ENCODE data around the gene PTPRS.

PTPRS gene

DNA sequence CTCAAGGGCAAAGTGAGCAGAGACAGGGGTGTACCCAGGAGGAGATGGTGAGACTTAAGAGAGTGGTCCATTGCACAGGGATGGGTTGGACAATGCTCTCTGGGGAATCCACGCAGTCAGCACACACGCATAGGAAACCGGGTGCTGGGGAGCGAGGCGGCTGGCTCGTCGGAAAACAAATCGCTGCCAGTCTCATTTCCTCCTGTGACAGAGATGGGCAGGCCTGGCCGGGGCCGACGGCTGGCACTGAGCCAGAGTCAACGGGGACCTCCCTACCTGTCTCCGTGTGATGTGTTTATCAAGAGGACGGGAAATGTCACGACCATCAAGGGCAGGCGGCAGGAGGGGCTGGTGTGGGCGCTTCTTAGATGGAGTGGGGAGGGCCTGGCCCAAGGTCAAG is 27.3 kb downstream of the PTPRS start:
- no peaks in the 10 kb centered on the region for H3K9me3 ChIP-seq (ENCODE audit: control insufficient read depth, insufficient read depth, low read depth, low read length)
- TF ChIP-seq KLF10 (tag by site-specific recombination; IDR thresholded peaks at IDR 0.05) (no peak), SCRT2 (tag by site-specific recombination; IDR thresholded peaks at IDR 0.05) (no peak), FEZF1 (tag by site-specific recombination; IDR thresholded peaks at IDR 0.05) (no peak), WT1 (tag by site-specific recombination; IDR thresholded peaks at IDR 0.05) (peak; percentile 72), ZNF211 (tag by site-specific recombination; IDR thresholded peaks at IDR 0.05; ENCODE audit: low read depth) (no peak), KLF16 (tag by site-specific recombination; IDR thresholded peaks at IDR 0.05) (no peak)
- TF ChIP-seq, protein P1, sequence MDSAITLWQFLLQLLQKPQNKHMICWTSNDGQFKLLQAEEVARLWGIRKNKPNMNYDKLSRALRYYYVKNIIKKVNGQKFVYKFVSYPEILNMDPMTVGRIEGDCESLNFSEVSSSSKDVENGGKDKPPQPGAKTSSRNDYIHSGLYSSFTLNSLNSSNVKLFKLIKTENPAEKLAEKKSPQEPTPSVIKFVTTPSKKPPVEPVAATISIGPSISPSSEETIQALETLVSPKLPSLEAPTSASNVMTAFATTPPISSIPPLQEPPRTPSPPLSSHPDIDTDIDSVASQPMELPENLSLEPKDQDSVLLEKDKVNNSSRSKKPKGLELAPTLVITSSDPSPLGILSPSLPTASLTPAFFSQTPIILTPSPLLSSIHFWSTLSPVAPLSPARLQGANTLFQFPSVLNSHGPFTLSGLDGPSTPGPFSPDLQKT (IDR thresholded peaks at IDR 0.05; ENCODE audit: borderline replicate concordance, low read depth, low read length): no peak
- TF ChIP-seq, protein P2, sequence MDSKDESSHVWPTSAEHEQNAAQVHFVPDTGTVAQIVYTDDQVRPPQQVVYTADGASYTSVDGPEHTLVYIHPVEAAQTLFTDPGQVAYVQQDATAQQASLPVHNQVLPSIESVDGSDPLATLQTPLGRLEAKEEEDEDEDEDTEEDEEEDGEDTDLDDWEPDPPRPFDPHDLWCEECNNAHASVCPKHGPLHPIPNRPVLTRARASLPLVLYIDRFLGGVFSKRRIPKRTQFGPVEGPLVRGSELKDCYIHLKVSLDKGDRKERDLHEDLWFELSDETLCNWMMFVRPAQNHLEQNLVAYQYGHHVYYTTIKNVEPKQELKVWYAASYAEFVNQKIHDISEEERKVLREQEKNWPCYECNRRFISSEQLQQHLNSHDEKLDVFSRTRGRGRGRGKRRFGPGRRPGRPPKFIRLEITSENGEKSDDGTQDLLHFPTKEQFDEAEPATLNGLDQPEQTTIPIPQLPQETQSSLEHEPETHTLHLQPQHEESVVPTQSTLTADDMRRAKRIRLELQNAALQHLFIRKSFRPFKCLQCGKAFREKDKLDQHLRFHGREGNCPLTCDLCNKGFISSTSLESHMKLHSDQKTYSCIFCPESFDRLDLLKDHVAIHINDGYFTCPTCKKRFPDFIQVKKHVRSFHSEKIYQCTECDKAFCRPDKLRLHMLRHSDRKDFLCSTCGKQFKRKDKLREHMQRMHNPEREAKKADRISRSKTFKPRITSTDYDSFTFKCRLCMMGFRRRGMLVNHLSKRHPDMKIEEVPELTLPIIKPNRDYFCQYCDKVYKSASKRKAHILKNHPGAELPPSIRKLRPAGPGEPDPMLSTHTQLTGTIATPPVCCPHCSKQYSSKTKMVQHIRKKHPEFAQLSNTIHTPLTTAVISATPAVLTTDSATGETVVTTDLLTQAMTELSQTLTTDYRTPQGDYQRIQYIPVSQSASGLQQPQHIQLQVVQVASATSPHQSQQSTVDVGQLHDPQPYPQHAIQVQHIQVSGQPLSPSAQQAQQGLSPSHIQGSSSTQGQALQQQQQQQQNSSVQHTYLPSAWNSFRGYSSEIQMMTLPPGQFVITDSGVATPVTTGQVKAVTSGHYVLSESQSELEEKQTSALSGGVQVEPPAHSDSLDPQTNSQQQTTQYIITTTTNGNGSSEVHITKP (tag by site-specific recombination; IDR thresholded peaks at IDR 0.05): 0 out of 2 replicates have a peak, but pooled peaks have one; percentile 24
- TF ChIP-seq, protein P3, sequence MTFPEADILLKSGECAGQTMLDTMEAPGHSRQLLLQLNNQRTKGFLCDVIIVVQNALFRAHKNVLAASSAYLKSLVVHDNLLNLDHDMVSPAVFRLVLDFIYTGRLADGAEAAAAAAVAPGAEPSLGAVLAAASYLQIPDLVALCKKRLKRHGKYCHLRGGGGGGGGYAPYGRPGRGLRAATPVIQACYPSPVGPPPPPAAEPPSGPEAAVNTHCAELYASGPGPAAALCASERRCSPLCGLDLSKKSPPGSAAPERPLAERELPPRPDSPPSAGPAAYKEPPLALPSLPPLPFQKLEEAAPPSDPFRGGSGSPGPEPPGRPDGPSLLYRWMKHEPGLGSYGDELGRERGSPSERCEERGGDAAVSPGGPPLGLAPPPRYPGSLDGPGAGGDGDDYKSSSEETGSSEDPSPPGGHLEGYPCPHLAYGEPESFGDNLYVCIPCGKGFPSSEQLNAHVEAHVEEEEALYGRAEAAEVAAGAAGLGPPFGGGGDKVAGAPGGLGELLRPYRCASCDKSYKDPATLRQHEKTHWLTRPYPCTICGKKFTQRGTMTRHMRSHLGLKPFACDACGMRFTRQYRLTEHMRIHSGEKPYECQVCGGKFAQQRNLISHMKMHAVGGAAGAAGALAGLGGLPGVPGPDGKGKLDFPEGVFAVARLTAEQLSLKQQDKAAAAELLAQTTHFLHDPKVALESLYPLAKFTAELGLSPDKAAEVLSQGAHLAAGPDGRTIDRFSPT (tag by site-specific recombination; IDR thresholded peaks at IDR 0.05): 0 out of 2 replicates have a peak, but pooled peaks have one; percentile 17
- TF ChIP-seq, protein P4, sequence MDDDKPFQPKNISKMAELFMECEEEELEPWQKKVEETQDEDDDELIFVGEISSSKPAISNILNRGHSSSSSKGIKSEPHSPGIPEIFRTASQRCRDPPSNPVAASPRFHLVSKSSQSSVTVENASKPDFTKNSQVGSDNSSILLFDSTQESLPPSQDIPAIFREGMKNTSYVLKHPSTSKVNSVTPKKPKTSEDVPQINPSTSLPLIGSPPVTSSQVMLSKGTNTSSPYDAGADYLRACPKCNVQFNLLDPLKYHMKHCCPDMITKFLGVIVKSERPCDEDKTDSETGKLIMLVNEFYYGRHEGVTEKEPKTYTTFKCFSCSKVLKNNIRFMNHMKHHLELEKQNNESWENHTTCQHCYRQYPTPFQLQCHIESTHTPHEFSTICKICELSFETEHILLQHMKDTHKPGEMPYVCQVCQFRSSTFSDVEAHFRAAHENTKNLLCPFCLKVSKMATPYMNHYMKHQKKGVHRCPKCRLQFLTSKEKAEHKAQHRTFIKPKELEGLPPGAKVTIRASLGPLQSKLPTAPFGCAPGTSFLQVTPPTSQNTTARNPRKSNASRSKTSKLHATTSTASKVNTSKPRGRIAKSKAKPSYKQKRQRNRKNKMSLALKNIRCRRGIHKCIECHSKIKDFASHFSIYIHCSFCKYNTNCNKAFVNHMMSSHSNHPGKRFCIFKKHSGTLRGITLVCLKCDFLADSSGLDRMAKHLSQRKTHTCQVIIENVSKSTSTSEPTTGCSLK (tag by site-specific recombination; IDR thresholded peaks at IDR 0.05): no peak
- H3K27ac ChIP-seq (ENCODE audit: extremely low read depth, low read depth, low read length): no peak overlapping the region
- CTCF ChIA-PET: no interaction called here
- no peak overlapping the region for H3K4me3 ChIP-seq (ENCODE audit: low read depth, low read length)
- H3K36me3 ChIP-seq (ENCODE audit: control insufficient read depth in 2 of 2, insufficient read depth in 1 of 2, low read length in 2 of 2): no peaks in the 10 kb centered on the region
- H3K4me1 ChIP-seq (ENCODE audit: control insufficient read depth, insufficient read depth, low read length): peaks cover 2% of the 10 kb centered on the region; the same call in 1 of the 2 replicates
- POLR2A ChIA-PET: no interaction called here

DNA sequence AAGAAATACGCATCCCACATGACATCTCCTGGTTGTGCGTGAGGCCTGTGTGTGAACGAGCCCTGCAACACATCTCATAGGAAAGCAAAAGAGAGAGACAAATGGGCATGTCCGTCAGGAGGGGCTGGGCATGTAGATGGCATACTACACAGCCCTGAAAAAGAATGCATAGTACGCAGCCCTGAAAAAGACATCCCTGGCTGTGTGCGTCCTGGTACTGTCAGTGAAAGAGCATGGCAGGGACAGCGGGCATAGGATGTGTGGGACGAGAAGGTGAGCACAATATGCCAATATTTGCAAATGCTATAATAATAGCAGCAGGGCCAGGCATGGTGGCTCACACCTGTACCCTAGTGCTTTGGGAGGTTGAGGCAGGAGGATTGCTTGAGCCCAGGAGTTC is 28.6 kb downstream of the PTPRS start:
- Histone ChIP-seq H3K9me3 (ENCODE audit: control insufficient read depth, insufficient read depth, low read depth, low read length) (no peaks in the 10 kb centered on the region), H3K36me3 (ENCODE audit: control insufficient read depth in 2 of 2, insufficient read depth in 1 of 2, low read length in 2 of 2) (no peaks in the 10 kb centered on the region), H3K4me1 (ENCODE audit: control insufficient read depth, insufficient read depth, low read length) (peaks cover 5% of the 10 kb centered on the region; the same call in 1 of the 2 replicates), H3K4me3 (ENCODE audit: low read depth, low read length) (no peak overlapping the region), H3K27ac (ENCODE audit: extremely low read depth, low read depth, low read length) (no peak overlapping the region)
- CTCF ChIA-PET: interaction anchor here (1.1 kb wide), 1 partner anchor 10 kb away, joined by 4 read pairs; no protein-coding TSS in a partner anchor
- TF ChIP-seq ZNF146 (tag by site-specific recombination; IDR thresholded peaks at IDR 0.05) (peak; percentile 100), ZNF623 (tag by site-specific recombination; IDR thresholded peaks at IDR 0.05) (0 out of 2 replicates have a peak, but pooled peaks have one; percentile 11), KLF8 (tag by site-specific recombination; IDR thresholded peaks at IDR 0.05) (peak; percentile 34; the same call in 1 of the 2 replicates), ZNF529 (tag by site-specific recombination; IDR thresholded peaks at IDR 0.05; ENCODE audit: insufficient replicate concordance) (no peak), OSR2 (tag by site-specific recombination; IDR thresholded peaks at IDR 0.05) (no peak)
- TF ChIP-seq, protein P5, sequence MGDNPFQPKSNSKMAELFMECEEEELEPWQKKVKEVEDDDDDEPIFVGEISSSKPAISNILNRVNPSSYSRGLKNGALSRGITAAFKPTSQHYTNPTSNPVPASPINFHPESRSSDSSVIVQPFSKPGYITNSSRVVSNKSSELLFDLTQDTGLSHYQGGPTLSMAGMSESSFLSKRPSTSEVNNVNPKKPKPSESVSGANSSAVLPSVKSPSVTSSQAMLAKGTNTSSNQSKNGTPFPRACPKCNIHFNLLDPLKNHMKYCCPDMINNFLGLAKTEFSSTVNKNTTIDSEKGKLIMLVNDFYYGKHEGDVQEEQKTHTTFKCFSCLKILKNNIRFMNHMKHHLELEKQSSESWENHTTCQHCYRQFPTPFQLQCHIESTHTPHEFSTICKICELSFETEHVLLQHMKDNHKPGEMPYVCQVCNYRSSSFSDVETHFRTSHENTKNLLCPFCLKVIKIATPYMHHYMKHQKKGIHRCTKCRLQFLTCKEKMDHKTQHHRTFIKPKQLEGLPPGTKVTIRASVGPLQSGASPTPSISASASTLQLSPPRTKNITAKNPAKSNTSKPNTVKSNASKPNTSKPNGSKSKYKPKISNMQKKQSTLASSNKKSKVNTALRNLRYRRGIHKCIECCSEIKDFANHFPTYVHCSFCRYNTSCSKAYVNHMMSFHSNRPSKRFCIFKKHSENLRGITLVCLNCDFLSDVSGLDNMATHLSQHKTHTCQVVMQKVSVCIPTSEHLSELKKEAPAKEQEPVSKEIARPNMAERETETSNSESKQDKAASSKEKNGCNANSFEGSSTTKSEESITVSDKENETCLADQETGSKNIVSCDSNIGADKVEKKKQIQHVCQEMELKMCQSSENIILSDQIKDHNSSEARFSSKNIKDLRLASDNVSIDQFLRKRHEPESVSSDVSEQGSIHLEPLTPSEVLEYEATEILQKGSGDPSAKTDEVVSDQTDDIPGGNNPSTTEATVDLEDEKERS (tag by site-specific recombination; IDR thresholded peaks at IDR 0.05): peak; percentile 93
- TF ChIP-seq, protein P6, sequence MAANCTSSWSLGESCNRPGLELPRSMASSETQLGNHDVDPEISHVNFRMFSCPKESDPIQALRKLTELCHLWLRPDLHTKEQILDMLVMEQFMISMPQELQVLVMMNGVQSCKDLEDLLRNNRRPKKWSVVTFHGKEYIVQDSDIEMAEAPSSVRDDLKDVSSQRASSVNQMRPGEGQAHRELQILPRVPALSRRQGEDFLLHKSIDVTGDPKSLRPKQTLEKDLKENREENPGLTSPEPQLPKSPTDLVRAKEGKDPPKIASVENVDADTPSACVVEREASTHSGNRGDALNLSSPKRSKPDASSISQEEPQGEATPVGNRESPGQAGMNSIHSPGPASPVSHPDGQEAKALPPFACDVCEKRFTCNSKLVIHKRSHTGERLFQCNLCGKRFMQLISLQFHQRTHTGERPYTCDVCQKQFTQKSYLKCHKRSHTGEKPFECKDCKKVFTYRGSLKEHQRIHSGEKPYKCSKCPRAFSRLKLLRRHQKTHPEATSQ (tag by site-specific recombination; IDR thresholded peaks at IDR 0.05): peak; percentile 59; the same call in 1 of the 2 replicates
- TF ChIP-seq, protein P7, sequence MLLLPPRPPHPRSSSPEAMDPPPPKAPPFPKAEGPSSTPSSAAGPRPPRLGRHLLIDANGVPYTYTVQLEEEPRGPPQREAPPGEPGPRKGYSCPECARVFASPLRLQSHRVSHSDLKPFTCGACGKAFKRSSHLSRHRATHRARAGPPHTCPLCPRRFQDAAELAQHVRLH (tag by site-specific recombination; IDR thresholded peaks at IDR 0.05): peak; percentile 83
- POLR2A ChIA-PET: no interaction called here
